OCI-LY7 (cell line): ENCODE data around the gene PER3. TPM values are rescaled to one million over a fixed set of nuclear protein-coding genes. Genes with fewer than 3 reads are reported as not detected.

ENCODE experiments used
- BruUV-seq: library from RNA; stranded (reverse); fragments of 400-500 nt; replicated peaks from 2 replicates; lab custom pipeline; 2021; lab: Mats Ljungman, UMichigan
- CTCF ChIA-PET: fragments of 300-600 bp; sonication (Branson Sonifier 250); formaldehyde crosslinking; loops from one replicate; lab custom pipeline; 2022; ENCODE audit warnings: antibody characterized with exemption; ENCODE audit not compliant: unreplicated experiment; lab: Charles Lee
- POLR2A ChIA-PET: fragments of 300-600 bp; sonication (Branson Sonifier 250); formaldehyde crosslinking; loops from one replicate; lab custom pipeline; 2022; ENCODE audit warnings: antibody characterized with exemption; lab: Charles Lee
- DNase-seq: peaks from one replicate; pipeline ENCODE4 v3.0.0-alpha.2; 2015; ENCODE audit warnings: low spot score
- H2AFZ ChIP-seq: fragments of 200-600 bp; sonication (generic), shearing (Covaris generic); 2 replicates; pipeline ENCODE4 v1.6.1; 2014; ENCODE audit warnings: mild to moderate bottlenecking, antibody characterized with exemption, low read length, moderate library complexity
- H3K27ac ChIP-seq: fragments of 200-600 bp; sonication (generic); 2 replicates; pipeline ENCODE4 v1.5.1; 2014; ENCODE audit warnings: mixed run types, low read depth, mild to moderate bottlenecking, moderate library complexity, low read length, inconsistent platforms; ENCODE audit not compliant: poor library complexity, severe bottlenecking
- H3K36me3 ChIP-seq: fragments of 200-600 bp; sonication (generic); 2 replicates; pipeline ENCODE4 v1.6.1; 2014; ENCODE audit warnings: mild to moderate bottlenecking, antibody characterized with exemption, low read length, moderate library complexity, mixed read lengths; ENCODE audit not compliant: insufficient read depth
- H3K4me1 ChIP-seq: fragments of 200-600 bp; sonication (generic); 2 replicates; pipeline ENCODE4 v1.5.1; 2014; ENCODE audit warnings: mild to moderate bottlenecking, low read length; ENCODE audit not compliant: insufficient read depth, poor library complexity, severe bottlenecking
- H3K4me2 ChIP-seq: fragments of 200-600 bp; sonication (generic); 2 replicates; pipeline ENCODE4 v1.6.1; 2014; ENCODE audit warnings: mild to moderate bottlenecking, low read length
- H3K4me3 ChIP-seq: fragments of 200-600 bp; sonication (generic); 2 replicates; pipeline ENCODE4 v1.5.1; 2014; ENCODE audit warnings: mild to moderate bottlenecking, low read depth, low read length; ENCODE audit not compliant: poor library complexity, severe bottlenecking
- H3K79me2 ChIP-seq: fragments of 200-600 bp; sonication (generic); 2 replicates; pipeline ENCODE4 v1.6.1; 2016; ENCODE audit warnings: low read depth, mild to moderate bottlenecking, low read length, moderate library complexity, mixed read lengths; ENCODE audit not compliant: insufficient read depth
- H3K9me2 ChIP-seq: fragments of 200-600 bp; sonication (generic); 2 replicates; pipeline ENCODE4 v1.6.1; 2016; ENCODE audit warnings: mild to moderate bottlenecking, low read length, mixed read lengths; ENCODE audit not compliant: insufficient read depth
- H3K9me3 ChIP-seq: fragments of 200-600 bp; sonication (generic); 2 replicates; pipeline ENCODE4 v1.6.1; 2014; ENCODE audit warnings: mild to moderate bottlenecking, mixed run types, low read length, mixed read lengths
- H4K20me1 ChIP-seq: fragments of 200-600 bp; sonication (generic); 2 replicates; pipeline ENCODE4 v1.6.1; 2014; ENCODE audit warnings: mild to moderate bottlenecking, antibody characterized with exemption, low read length, moderate library complexity, mixed read lengths; ENCODE audit not compliant: insufficient read depth
- CTCF ChIP-seq: fragments of 200-600 bp; sonication (generic); conservative IDR thresholded peaks from 2 replicates; pipeline ENCODE4 v1.5.1; 2014; ENCODE audit warnings: mild to moderate bottlenecking, antibody characterized with exemption, low read length, moderate library complexity, mixed read lengths
- EZH2phosphoT487 ChIP-seq: fragments of 200-600 bp; sonication (generic); IDR thresholded peaks from 2 replicates; pipeline ENCODE4 v1.6.1; 2018; ENCODE audit warnings: low read depth, borderline replicate concordance, mild to moderate bottlenecking, mixed run types, antibody characterized with exemption, low read length, moderate library complexity, mixed read lengths
- intact Hi-C: fragments of 100-400 bp; cut with micrococcal nuclease; formaldehyde crosslinking; loops from one replicate; pipeline ENCODE4 v1.10.0; 2022; ENCODE audit not compliant: unreplicated experiment
- total RNA-seq, 2 experiments: library from RNA; depleted of rRNA in 1 of 2; stranded (reverse); fragments of >200 nt in 1 of 2; shearing (Covaris generic) in 1 of 2; gene quantifications; 2 replicates each; pipeline ENCODE4 v1.2.3, GENCODE V29; 2014 to 2022

Gene PER3
- total RNA-seq, 2 experiments from 2014 or later, result 9.0 to 13.1 TPM

GRCh38 chr1:7821282-7821681, 37.2 kb downstream of the PER3 start:
- ChIA-PET POLR2A (interaction anchor here (1.0 kb wide), 1 partner anchor 9 kb away, joined by 3 read pairs; no protein-coding TSS in a partner anchor), CTCF (no interaction called here)
- Histone ChIP-seq H3K9me3 (no peaks in the 10 kb centered on the region), H3K36me3 (no peaks in the 10 kb centered on the region; the same call in 1 of the 2 replicates), H3K9me2 (no peaks in the 10 kb centered on the region), H3K79me2 (peaks cover 3% of the 10 kb centered on the region; the same call in 1 of the 2 replicates), H3K4me1 (no peaks in the 10 kb centered on the region), H4K20me1 (no peaks in the 10 kb centered on the region), H3K4me2 (no peak overlapping the region), H2AFZ (no peak overlapping the region), H3K4me3 (no peak overlapping the region), H3K27ac (no peak overlapping the region)
- intact Hi-C loops, result no loop called here
- no TSS peak for BruUV-seq
- DNase-seq, result no peak
- TF ChIP-seq EZH2phosphoT487 (no peak), CTCF (no peak)

DNA sequence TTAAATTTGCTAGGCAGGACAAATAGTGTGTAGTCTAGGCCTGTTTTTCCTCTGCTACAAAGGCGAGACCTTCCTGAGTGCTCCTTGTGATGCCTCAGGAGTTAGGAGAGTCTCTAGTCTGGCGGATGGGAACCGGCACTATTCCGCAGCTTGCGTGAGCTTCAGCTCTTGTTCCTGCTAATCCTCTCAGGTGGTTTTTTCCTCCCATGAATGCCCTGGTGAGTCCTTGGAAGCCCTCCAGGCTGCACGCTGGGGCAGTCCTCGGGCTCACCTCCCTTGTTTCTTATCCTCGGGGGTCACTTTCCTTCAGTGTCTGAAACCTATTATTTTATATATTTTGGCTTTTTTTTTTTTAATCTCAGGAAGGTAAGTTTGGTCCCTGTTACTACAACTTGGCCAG, 40.6 kb downstream of the PER3 start:
- Histone ChIP-seq H4K20me1 (no peaks in the 10 kb centered on the region), H3K27ac (no peak overlapping the region), H2AFZ (no peak overlapping the region), H3K4me3 (no peak overlapping the region), H3K9me3 (no peaks in the 10 kb centered on the region), H3K79me2 (peaks cover 28% of the 10 kb centered on the region; the same call in 1 of the 2 replicates), H3K9me2 (no peaks in the 10 kb centered on the region), H3K4me1 (peaks cover 4% of the 10 kb centered on the region), H3K36me3 (no peaks in the 10 kb centered on the region; the same call in 1 of the 2 replicates), H3K4me2 (no peak overlapping the region)
- no TSS peak for BruUV-seq
- ChIA-PET CTCF (interaction anchor here (0.6 kb wide), 1 partner anchor 110 kb away, joined by 3 read pairs; no protein-coding TSS in a partner anchor), POLR2A (no interaction called here)
- no peak for DNase-seq
- TF ChIP-seq EZH2phosphoT487, result no peak
- no peak for TF ChIP-seq CTCF
- intact Hi-C loops, result no loop called here

- H3K9me2 ChIP-seq, result no peaks in the 10 kb centered on the region
- no peak for DNase-seq
- H3K4me2 ChIP-seq, result peak overlapping the region; percentile 53
- TF ChIP-seq CTCF (no peak), EZH2phosphoT487 (no peak)
- H3K4me3 ChIP-seq, result peak overlapping the region; percentile 73
- peaks cover 19% of the 10 kb centered on the region for H3K4me1 ChIP-seq
- intact Hi-C loops, result no loop called here
- peak overlapping the region; percentile 25; the same call in 1 of the 2 replicates for H2AFZ ChIP-seq
- H3K79me2 ChIP-seq, result peaks cover 36% of the 10 kb centered on the region; the same call in 1 of the 2 replicates
- peak overlapping the region; percentile 54 for H3K27ac ChIP-seq
- H4K20me1 ChIP-seq, result no peaks in the 10 kb centered on the region
- no TSS peak for BruUV-seq
- H3K9me3 ChIP-seq, result no peaks in the 10 kb centered on the region
- peaks cover 10% of the 10 kb centered on the region for H3K36me3 ChIP-seq
- POLR2A ChIA-PET, result interaction anchor here (0.6 kb wide), 1 partner anchor 14 kb away, joined by 3 read pairs; no protein-coding TSS in a partner anchor
- CTCF ChIA-PET, result no interaction called here
These were observed 42.3 kb downstream of the PER3 start for GRCh38 chr1:7826363-7826762.
